GM18868 (cell line): ENCODE measurements around the gene KCNK5.

Experiments used
- ATAC-seq: cut with Tn5 transposase; IDR thresholded peaks from one replicate; pipeline ENCODE4 v1.9.1; 2021; ENCODE audit warnings: mild to moderate bottlenecking, moderate library complexity; ENCODE audit not compliant: unreplicated experiment

KCNK5 gene

DNA sequence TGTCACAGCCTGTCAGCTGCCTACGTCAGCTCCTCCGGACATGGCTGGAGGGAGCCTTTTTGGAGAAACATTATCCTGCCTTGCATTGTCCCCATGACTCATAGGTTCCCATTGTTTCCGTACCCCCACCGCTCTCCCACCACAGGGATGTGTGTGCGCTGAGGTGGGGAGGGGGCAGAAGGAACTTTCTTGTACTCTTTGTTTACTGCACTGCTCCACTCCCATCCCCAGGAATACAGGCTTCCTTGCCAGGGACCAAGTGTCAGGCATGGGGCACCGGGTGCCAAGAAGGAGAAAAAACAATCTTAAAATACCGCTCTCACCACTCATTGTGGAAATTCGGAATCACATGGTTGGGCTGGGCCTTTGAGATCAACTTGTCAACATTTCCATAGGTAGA, 51.0 kb downstream of the KCNK5 start:
- ATAC-seq = no peak

- ATAC-seq = no peak
Observed at GRCh38 chr6:39177130-39177529, 52.1 kb downstream of the KCNK5 start.

GRCh38 chr6:39173270-39173669, 56.0 kb downstream of the KCNK5 start:
- ATAC-seq = no peak

DNA sequence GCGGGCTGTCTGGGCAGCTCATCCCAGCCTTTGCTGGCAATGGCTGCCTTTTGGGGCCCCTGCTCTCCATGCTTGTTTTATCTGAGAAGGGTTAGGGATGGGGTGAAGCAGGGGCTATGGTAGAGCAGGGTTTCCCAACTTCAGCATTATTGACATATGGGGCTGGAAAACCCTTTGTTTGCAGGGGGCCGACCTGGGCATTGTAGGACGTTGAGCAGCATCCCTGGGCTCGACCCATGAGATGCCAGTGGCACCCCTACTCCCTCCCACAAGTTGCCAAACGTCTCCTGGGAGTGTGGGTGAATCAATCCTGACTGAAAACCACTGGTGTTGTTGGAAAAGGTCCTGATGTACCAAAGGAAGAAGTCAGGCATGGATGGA, 56.9 kb downstream of the KCNK5 start:
- no peak for ATAC-seq

GRCh38 chr6:39171489-39172376, 57.5 kb downstream of the KCNK5 start:
- ATAC-seq = no peak

- no peak for ATAC-seq
Observed at GRCh38 chr6:39170860-39171259, 58.4 kb downstream of the KCNK5 start.

DNA sequence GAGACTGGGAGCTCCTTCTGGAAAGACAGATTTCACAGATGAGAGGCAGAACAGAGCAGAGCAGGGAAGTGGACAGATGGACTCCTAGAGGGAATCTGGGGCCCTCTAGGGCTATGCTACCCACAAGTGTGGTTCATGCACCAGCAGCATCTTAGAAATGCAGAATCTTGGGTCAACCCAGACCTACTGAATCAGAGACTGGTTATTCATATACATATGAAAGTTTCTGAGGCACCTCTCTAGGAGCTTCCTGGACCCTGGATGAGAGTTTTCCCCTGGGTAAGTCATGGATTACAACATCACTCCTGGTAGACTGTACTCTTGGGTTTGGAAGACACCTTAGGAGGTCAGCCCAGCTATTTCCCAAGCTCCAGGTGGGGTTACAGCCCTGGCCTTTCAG, 58.9 kb downstream of the KCNK5 start:
- ATAC-seq = no peak

DNA sequence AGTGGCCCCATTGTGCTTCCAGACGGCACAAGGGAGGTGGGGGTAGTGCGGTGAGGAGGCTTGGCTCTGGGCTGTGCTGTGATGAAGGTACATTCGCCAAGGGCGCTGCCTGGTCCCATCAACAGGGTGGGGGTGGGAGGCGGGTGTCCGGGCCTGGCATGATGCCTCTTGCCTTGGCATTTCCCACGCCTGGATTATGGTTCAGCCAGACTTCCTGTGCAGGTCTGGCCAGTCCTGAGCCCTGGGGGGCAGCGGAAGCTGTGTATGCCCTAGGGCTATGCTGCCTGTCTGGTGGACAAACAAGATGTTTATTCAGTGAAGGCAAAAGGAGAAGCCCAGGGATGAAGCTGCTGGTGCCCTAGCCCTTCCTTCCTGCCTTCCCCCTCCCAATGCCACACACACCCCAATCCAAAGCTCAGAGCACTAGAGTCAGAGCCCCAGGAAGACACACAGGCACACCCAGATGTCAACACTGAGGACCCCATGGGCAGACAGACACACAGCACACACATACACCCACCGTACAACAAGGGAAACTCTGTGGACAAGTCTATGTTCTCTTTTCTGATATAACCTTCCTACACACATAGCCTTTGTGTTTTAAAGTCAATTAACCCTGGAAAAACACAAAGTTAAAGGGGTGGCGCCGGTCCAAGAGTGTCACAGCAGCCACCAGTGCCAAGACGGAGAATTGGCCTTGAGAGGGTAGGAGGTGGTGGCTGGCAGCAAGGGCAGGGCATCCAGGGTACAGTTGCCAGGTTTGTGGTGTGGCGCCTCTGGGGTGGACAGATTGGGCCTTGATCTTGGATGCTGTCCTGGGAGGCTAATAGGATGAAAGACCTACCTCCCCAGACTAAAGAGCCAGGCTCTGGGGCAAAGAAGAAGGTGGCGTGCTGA, 59.6 kb downstream of the KCNK5 start:
- ATAC-seq = no peak

DNA sequence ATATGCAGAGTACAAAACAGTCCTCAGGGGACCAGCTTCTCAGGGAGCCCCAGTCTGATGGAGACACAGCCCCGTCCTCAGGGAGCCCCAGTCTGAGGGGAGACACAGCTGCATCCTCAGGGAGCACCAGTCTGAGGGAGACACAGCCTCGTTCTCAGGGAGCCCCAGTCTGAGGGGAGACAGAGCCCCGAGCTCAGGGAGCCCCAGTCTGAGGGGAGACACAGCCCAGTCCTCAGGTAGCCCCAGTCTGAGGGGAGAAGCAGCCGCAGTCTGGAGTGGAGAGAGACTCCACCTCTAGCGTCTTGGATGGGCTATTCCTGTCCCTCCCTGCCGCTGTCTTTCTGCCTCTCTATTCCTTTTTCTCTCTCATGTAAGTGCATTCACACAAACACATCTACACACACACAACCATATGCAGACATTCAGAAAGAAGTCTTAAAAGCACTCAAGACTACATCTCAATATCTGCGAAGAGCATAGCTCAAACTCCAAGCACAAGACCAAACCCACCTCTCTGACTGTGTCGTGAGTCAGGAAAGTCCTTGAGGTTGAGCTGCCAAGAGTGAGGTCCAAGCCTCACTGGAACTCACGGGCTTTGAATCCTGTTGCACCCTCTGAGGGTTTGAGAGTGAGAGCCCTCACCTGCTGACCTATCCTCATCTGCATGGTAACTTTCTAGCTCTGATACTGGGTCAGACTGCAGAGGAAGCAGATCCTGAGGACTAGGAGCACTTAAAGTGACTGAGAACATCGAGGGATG, 61.2 kb downstream of the KCNK5 start:
- ATAC-seq = no peak

DNA sequence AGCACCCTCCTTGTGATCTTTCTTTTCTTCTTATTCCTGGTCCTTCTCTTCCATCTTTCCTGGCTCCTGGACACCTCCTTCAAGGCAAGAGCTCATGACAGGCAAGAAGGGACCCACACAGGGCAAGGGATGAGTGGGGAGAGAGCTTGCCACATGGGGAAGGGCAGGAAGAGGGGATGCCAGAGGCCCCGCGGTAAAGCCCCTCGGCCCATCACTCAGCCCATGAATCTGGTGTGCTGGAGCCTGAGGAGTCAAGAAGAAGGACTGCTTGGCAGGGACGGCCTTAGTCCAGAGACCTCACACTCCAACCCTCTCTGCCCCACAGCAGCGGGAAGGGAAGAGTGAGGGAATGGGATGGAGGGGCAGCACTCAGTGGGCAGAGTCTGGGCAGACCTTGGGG, 62.0 kb downstream of the KCNK5 start:
- ATAC-seq = no peak

DNA sequence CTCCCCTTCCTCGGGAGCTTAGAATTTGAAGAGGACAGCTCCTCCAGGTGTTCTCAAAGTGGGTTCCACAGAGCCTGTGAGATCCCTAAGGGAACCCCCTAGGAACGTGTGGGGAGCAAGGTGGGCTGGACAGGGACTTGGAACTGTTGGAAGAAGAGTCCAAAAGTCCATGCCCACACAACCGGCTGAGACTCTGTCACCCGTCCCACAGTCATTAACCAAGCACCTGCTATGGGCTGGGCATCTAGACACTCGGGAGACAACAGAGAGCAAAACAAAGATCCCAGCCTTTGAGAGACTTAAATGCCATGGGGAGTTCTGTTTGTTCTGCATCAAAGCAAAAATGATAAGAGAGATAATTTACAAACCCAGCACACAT, 62.4 kb downstream of the KCNK5 start:
- no peak for ATAC-seq

DNA sequence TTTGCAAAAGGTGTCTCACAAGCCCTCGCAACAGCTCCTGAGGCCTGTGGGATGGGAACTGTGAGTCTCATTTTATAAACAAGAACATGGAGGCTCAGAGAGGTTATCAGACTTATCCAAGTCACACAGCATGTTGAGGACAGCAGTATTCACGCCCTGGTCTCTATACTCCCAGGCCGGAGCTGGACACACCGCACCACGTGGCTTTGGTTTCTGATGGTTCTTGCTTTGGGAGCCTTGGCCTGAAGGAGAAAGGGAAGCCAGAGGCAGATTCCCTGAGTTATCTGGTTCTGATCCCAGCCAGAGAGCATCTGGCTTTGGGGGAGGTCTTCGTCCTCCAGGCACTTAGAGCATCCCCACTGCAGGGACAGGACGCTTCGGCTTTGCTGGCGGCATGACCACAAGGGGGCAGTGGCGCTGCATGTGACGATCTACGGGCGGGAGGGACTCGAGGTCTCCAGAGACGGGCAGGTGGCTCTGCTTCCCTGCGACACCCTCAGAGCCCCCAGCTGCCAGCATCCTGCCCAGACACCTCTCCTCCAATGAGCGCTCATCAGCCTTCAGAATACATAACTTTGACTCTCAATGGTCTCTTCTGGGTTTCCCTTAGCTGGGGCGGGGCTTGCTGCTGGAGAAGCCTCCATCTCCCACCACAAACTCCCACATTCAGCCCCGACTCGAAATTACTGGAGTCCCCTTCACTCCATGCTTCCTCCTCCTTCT, 62.9 kb downstream of the KCNK5 start:
- ATAC-seq = no peak

- no peak for ATAC-seq
Observed at GRCh38 chr6:39157511-39157910, 71.8 kb downstream of the KCNK5 start.

- no peak for ATAC-seq
Observed at GRCh38 chr6:39156801-39157200, 72.5 kb downstream of the KCNK5 start.

- ATAC-seq = no peak
Observed at GRCh38 chr6:39154705-39155104, 74.6 kb downstream of the KCNK5 start.

DNA sequence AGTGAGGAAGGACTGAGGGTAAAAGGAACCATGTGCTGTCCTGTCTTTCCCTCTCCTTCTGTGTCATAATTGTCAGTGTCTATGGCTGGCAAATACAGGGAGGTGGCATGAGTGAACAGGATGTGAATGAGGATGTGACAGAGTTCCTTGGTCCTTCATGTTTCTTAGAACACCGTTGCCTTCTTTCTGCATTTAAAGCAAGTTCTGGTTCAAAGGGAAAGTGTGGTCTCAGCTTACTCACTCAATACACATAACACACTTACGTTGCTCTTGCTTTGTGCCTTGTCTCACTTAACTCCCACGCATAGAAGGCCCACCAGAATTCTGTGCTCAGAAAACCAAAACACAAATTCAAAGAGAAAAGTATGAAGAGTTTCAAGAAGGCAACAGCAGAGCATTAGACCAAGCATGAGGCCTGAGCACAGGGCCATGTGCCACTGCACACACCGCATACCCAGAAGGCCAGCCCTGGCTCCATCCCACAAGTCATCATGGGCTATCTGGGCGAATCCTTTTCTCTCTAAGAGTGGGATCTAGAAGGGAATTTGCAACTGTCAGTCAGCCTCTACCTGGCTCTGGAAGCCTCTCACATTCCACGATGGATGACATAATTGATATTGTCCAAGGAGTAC, 75.4 kb downstream of the KCNK5 start:
- no peak for ATAC-seq

GRCh38 chr6:39152262-39152661, 77.0 kb downstream of the KCNK5 start:
- ATAC-seq = no peak

- ATAC-seq = no peak
Observed at GRCh38 chr6:39151211-39151610, 78.1 kb downstream of the KCNK5 start.

- ATAC-seq = no peak
Observed at GRCh38 chr6:39144481-39145173, 84.6 kb downstream of the KCNK5 start.
